ENCODE data around the gene AK5. TPM values are rescaled to one million over a fixed set of nuclear protein-coding genes. Genes with fewer than 3 reads are reported as not detected.

The AK5 gene
- total RNA-seq, 2 donors from 2014 or later, result 2.2 to 2.8 TPM

DNA sequence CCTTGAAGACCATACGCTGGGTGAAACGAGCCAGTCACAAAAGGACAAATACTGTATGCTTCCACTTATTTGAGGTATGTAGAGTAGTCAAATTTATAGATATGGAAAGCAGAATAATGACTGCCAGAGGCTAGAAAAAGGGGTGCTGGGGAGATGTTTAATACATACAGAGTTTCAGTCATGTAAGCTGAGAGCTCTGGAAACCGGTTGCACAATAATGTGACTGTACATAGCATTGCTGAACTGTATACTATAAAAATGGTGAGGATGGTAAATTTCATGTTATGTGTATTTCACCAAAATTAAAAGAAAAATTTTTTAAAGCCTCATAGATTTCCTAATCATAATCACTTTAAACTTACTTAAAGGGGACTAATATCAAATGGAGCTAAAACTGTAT lies 289.8 kb downstream of the AK5 start:
- H3K4me1 ChIP-seq, result no peaks in the 10 kb centered on the region
- H3K4me3 ChIP-seq, result no peak overlapping the region
- no peak for DNase-seq (ENCODE audit: low spot score)
- no peak overlapping the region for H3K27ac ChIP-seq
- TF ChIP-seq, protein P1, sequence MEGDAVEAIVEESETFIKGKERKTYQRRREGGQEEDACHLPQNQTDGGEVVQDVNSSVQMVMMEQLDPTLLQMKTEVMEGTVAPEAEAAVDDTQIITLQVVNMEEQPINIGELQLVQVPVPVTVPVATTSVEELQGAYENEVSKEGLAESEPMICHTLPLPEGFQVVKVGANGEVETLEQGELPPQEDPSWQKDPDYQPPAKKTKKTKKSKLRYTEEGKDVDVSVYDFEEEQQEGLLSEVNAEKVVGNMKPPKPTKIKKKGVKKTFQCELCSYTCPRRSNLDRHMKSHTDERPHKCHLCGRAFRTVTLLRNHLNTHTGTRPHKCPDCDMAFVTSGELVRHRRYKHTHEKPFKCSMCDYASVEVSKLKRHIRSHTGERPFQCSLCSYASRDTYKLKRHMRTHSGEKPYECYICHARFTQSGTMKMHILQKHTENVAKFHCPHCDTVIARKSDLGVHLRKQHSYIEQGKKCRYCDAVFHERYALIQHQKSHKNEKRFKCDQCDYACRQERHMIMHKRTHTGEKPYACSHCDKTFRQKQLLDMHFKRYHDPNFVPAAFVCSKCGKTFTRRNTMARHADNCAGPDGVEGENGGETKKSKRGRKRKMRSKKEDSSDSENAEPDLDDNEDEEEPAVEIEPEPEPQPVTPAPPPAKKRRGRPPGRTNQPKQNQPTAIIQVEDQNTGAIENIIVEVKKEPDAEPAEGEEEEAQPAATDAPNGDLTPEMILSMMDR (IDR thresholded peaks at IDR 0.05), result no peak
- H3K9me3 ChIP-seq, result no peaks in the 10 kb centered on the region
- H3K36me3 ChIP-seq, result peaks cover 55% of the 10 kb centered on the region
- no peaks in the 10 kb centered on the region for H3K27me3 ChIP-seq

DNA sequence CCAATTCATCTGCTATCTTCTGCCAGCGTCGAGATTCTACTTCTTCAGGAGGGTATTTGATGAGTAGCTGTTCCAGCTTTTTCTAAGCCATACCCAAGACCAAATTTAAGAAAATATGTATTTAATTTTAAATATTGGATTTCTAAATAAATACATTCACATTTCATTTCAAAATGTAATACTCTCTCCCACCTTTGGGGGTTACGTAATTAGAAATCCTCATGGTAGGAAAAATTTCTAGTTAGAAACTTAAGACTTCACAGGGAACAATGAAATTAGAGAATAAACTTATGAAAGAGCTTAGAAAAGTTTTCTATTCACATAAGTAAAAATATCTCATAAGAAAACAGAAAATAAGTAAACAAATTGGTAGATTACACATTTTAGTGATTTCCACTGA lies 297.7 kb downstream of the AK5 start:
- Histone ChIP-seq H3K27ac (no peak overlapping the region), H3K27me3 (no peaks in the 10 kb centered on the region), H3K4me3 (no peak overlapping the region), H3K9me3 (no peaks in the 10 kb centered on the region), H3K36me3 (peaks cover 56% of the 10 kb centered on the region), H3K4me1 (no peaks in the 10 kb centered on the region)
- no peak for DNase-seq (ENCODE audit: low spot score)
- TF ChIP-seq, protein P1 (IDR thresholded peaks at IDR 0.05), result no peak

DNA sequence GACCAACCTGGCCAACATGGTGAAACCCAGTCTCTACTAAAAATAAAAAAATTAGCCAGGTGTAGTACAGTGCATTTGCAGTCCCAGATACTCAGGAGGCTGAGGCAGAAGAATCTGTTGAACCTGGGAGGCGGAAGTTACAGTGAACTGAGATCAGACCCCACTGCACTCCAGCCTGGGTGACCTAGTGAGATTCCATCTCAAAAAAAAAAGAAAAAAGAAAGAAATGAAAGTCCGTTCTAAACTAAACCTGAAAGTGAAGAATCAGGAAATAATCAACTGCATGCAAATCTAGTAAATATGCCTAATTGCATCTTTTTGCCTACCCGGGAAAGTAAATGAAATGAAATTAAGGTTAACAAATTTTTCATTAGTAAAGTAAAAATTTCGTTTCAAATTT lies 301.1 kb downstream of the AK5 start:
- Histone ChIP-seq H3K9me3 (no peaks in the 10 kb centered on the region), H3K4me3 (no peak overlapping the region), H3K4me1 (no peaks in the 10 kb centered on the region), H3K27ac (no peak overlapping the region), H3K27me3 (no peaks in the 10 kb centered on the region), H3K36me3 (peaks cover 42% of the 10 kb centered on the region)
- TF ChIP-seq, protein P1 (IDR thresholded peaks at IDR 0.05), result no peak
- no peak for DNase-seq (ENCODE audit: low spot score)

DNA sequence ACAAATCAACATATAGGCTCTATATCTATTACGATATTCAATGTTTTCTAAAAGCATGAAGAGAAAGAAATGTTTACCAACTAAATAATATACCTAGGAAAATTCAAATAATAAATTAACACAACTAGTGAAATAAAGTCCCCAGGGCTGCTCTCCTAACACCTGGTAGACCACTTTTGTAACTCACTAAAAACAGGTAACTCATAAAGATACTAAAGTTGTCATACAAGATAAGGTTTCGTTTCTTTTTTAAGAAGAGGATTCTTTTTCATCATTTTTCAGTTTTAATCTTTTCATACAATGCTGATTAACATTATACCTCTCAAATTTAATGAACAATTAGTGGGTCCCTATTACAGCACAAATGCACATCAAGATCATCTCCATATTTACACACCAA lies 301.7 kb downstream of the AK5 start:
- Histone ChIP-seq H3K9me3 (no peaks in the 10 kb centered on the region), H3K4me3 (no peak overlapping the region), H3K4me1 (no peaks in the 10 kb centered on the region), H3K36me3 (peaks cover 36% of the 10 kb centered on the region), H3K27ac (no peak overlapping the region), H3K27me3 (no peaks in the 10 kb centered on the region)
- DNase-seq (ENCODE audit: low spot score), result no peak
- TF ChIP-seq, protein P1 (IDR thresholded peaks at IDR 0.05), result no peak

DNA sequence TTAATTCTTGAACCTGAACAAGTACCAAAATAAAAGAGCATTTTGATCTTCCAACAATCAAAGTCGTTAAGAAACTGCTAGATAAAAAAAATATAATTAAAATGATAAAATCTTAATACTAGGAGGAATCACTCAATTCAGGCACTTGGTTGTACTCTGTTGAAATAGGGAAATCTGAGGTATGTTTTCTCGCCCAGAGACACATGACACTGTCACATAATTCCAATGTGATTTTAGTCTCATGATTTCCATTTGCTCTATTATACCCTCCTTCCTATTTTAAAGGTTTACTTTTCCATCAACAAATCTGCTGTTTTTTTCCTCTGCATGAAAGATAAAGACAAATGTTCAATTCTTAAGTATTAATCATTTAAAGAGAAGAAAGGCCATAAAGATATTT lies 303.1 kb downstream of the AK5 start:
- Histone ChIP-seq H3K4me3 (no peak overlapping the region), H3K4me1 (no peaks in the 10 kb centered on the region), H3K36me3 (peaks cover 23% of the 10 kb centered on the region), H3K9me3 (no peaks in the 10 kb centered on the region), H3K27ac (no peak overlapping the region), H3K27me3 (no peaks in the 10 kb centered on the region)
- TF ChIP-seq, protein P1 (IDR thresholded peaks at IDR 0.05), result no peak
- no peak for DNase-seq (ENCODE audit: low spot score)

DNA sequence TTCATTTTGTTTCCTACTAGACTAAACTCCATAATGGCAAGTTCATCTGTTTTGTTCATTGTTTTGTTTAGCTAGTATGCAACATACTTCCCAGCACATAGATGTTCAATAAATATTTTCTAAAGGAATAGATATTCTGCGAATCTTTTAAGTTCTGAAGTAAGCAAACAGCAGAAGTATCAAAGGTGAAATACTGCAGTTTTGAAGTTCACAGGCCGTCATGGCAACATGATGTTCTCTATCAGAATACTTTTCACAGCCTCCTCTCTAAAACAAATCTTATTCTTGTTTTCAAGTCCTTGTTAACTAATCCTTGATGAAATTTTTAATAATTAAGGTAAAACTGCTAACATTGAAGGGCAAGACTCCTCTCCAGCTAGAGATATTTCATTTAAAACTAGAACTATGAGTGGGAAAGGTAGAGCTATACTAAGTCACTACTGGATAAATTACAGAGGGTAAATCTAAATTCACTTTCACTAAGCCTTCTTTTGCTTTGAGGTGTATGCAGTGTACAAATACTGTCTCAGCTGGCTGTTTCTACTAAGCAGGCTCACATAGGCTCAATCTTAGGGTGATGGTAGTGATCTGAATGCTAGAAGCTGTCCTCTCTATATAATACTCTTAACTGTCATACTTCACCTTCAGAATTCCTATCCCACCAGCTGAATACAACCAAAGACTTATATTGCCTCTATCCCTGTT lies 303.9 kb downstream of the AK5 start:
- Histone ChIP-seq H3K9me3 (no peaks in the 10 kb centered on the region), H3K36me3 (peaks cover 15% of the 10 kb centered on the region), H3K4me1 (no peaks in the 10 kb centered on the region), H3K27me3 (no peaks in the 10 kb centered on the region), H3K4me3 (no peak overlapping the region), H3K27ac (no peak overlapping the region)
- TF ChIP-seq, protein P1 (IDR thresholded peaks at IDR 0.05), result no peak
- DNase-seq (ENCODE audit: low spot score), result no peak

Measured in right atrium auricular region (tissue), 2 donors.